ENCODE results near the gene CDKN2B. TPM values are rescaled to one million over a fixed set of nuclear protein-coding genes. Genes with fewer than 3 reads are reported as not detected.

CDKN2B gene
- total and polyA plus RNA-seq, 2 experiments from 2014 or later, result 0.29 to 0.83 TPM

- no peak for TF ChIP-seq ETS1 (IDR thresholded peaks at IDR 0.05)
- no peak for TF ChIP-seq EZH2 (IDR thresholded peaks at IDR 0.05; ENCODE audit: low read depth, unreplicated experiment)
- TF ChIP-seq, protein P1, sequence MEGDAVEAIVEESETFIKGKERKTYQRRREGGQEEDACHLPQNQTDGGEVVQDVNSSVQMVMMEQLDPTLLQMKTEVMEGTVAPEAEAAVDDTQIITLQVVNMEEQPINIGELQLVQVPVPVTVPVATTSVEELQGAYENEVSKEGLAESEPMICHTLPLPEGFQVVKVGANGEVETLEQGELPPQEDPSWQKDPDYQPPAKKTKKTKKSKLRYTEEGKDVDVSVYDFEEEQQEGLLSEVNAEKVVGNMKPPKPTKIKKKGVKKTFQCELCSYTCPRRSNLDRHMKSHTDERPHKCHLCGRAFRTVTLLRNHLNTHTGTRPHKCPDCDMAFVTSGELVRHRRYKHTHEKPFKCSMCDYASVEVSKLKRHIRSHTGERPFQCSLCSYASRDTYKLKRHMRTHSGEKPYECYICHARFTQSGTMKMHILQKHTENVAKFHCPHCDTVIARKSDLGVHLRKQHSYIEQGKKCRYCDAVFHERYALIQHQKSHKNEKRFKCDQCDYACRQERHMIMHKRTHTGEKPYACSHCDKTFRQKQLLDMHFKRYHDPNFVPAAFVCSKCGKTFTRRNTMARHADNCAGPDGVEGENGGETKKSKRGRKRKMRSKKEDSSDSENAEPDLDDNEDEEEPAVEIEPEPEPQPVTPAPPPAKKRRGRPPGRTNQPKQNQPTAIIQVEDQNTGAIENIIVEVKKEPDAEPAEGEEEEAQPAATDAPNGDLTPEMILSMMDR (conservative IDR thresholded peaks at IDR 0.05; ENCODE audit: low read depth in 2 of 2), result no peak
- no peak for TF ChIP-seq JUNB (IDR thresholded peaks at IDR 0.05; ENCODE audit: unreplicated experiment)
- TF ChIP-seq CREB1 (CRISPR knock-in tag; IDR thresholded peaks at IDR 0.05; ENCODE audit: low read depth), result no peak
- TF ChIP-seq ZNF331 (CRISPR knock-in tag; IDR thresholded peaks at IDR 0.05; ENCODE audit: low read depth), result no peak
- TF ChIP-seq NANOG (IDR thresholded peaks at IDR 0.05; ENCODE audit: borderline replicate concordance), result no peak
- TF ChIP-seq, protein P2, sequence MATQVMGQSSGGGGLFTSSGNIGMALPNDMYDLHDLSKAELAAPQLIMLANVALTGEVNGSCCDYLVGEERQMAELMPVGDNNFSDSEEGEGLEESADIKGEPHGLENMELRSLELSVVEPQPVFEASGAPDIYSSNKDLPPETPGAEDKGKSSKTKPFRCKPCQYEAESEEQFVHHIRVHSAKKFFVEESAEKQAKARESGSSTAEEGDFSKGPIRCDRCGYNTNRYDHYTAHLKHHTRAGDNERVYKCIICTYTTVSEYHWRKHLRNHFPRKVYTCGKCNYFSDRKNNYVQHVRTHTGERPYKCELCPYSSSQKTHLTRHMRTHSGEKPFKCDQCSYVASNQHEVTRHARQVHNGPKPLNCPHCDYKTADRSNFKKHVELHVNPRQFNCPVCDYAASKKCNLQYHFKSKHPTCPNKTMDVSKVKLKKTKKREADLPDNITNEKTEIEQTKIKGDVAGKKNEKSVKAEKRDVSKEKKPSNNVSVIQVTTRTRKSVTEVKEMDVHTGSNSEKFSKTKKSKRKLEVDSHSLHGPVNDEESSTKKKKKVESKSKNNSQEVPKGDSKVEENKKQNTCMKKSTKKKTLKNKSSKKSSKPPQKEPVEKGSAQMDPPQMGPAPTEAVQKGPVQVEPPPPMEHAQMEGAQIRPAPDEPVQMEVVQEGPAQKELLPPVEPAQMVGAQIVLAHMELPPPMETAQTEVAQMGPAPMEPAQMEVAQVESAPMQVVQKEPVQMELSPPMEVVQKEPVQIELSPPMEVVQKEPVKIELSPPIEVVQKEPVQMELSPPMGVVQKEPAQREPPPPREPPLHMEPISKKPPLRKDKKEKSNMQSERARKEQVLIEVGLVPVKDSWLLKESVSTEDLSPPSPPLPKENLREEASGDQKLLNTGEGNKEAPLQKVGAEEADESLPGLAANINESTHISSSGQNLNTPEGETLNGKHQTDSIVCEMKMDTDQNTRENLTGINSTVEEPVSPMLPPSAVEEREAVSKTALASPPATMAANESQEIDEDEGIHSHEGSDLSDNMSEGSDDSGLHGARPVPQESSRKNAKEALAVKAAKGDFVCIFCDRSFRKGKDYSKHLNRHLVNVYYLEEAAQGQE (IDR thresholded peaks at IDR 0.05; ENCODE audit: unreplicated experiment), result no peak
Measured at GRCh38 chr9:22049411-22049810, 40.3 kb upstream of the CDKN2B start (continued).

DNA sequence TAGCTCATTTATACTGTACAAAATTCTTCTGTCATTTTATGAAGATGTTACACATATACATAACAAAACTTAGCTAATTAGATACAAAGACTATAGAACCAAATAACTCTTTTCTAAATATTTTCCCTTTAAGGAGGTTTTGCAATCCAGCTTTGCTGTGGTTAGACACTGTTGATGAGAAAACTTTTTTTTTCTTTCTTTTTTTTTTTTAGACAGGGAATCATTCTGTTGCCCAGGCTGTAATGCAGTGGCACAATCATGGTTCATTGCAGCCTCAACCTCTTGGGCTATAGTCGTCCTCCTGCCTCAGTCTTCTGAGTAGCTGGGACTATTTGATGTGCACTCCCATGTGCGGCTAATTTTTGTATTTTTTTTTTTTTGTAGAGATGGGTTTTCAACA is 38.5 kb upstream of the CDKN2B start:
- no peak overlapping the region for H3K4me3 ChIP-seq
- DNase-seq (ENCODE audit: low spot score) (no peak), ATAC-seq (no peak)
- H3K4me1 ChIP-seq (ENCODE audit: insufficient read depth), result no peaks in the 10 kb centered on the region
- H3K27ac Mint-ChIP-seq, result no peak overlapping the region
- no peak overlapping the region for H3K4me2 ChIP-seq
- no peak overlapping the region for H2AFZ ChIP-seq
- H3K27ac ChIP-seq (ENCODE audit: low read depth), result no peak overlapping the region
- H3K27me3 ChIP-seq (ENCODE audit: insufficient read depth), result no peaks in the 10 kb centered on the region
- no peaks in the 10 kb centered on the region for H3K9me2 ChIP-seq (ENCODE audit: insufficient read depth)
- no peaks in the 10 kb centered on the region for H3K36me3 ChIP-seq (ENCODE audit: insufficient read depth)
- H3K27me3 Mint-ChIP-seq (ENCODE audit: insufficient read depth, low read depth, poor library complexity), result no peaks in the 10 kb centered on the region
- no peaks in the 10 kb centered on the region for H3K79me2 ChIP-seq (replicated peaks; ENCODE audit: insufficient read depth)
- no peaks in the 10 kb centered on the region for H3F3A ChIP-seq (replicated peaks; ENCODE audit: low read depth)
- H3K4me1 Mint-ChIP-seq, result no peaks in the 10 kb centered on the region
- no peak overlapping the region for H3K4me3 Mint-ChIP-seq
- no peaks in the 10 kb centered on the region for H3K36me3 Mint-ChIP-seq (ENCODE audit: low read depth)
- H4K20me1 ChIP-seq (replicated peaks; ENCODE audit: insufficient read depth), result no peaks in the 10 kb centered on the region
- no peaks in the 10 kb centered on the region for H3K9me3 Mint-ChIP-seq
- TF ChIP-seq ZNF114 (CRISPR knock-in tag; IDR thresholded peaks at IDR 0.05), result no peak
- TF ChIP-seq POLR2AphosphoS5 (IDR thresholded peaks at IDR 0.05; ENCODE audit: low read depth), result no peak
- TF ChIP-seq JUNB (IDR thresholded peaks at IDR 0.05; ENCODE audit: unreplicated experiment), result no peak
- TF ChIP-seq, protein P1 (conservative IDR thresholded peaks at IDR 0.05; ENCODE audit: low read depth in 2 of 2), result no peak
- TF ChIP-seq, protein P2 (IDR thresholded peaks at IDR 0.05; ENCODE audit: unreplicated experiment), result no peak
- TF ChIP-seq STAT1 (IDR thresholded peaks at IDR 0.05; ENCODE audit: unreplicated experiment), result no peak
- no peak for TF ChIP-seq EZH2phosphoT487 (IDR thresholded peaks at IDR 0.05; ENCODE audit: unreplicated experiment)
- TF ChIP-seq CREB1 (CRISPR knock-in tag; IDR thresholded peaks at IDR 0.05; ENCODE audit: low read depth), result no peak
